ENCODE measurements around the gene CBX6.

DNA sequence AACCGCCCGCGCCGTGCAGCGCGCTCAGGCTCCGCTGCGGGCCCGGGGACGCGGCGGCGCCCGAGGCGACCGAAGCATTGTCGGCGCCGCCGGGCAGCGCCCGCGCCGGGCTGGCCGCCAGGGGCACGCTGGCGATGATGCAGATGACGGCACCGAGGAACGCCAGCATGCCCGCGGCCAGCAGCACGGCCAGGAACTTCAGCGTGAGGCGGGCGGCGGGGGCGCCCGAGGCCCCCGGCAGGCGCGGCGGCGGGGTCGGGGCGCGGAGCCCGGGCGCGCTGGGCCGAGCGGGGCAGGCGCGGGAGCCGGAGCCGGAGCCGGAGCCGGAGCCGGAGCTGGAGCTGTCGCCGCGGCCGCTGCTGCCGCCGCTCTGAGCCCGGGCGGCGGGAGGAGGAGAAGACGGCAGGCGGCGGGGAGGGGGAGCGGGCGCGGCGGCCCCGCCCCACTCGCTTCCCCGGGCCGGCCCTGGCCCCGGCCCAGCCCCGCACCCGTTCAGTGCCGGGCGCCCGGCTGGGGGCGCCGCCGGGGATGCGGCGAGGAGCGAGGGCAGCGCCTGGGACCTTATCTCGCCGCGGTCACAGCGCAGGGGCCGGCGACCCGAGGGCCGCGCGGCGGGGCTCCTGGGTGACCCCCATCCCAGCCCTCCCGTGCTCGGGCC is 28.2 kb downstream of the CBX6 start, which contains the start of gene NPTXR:
- TF ChIP-seq, protein P1, sequence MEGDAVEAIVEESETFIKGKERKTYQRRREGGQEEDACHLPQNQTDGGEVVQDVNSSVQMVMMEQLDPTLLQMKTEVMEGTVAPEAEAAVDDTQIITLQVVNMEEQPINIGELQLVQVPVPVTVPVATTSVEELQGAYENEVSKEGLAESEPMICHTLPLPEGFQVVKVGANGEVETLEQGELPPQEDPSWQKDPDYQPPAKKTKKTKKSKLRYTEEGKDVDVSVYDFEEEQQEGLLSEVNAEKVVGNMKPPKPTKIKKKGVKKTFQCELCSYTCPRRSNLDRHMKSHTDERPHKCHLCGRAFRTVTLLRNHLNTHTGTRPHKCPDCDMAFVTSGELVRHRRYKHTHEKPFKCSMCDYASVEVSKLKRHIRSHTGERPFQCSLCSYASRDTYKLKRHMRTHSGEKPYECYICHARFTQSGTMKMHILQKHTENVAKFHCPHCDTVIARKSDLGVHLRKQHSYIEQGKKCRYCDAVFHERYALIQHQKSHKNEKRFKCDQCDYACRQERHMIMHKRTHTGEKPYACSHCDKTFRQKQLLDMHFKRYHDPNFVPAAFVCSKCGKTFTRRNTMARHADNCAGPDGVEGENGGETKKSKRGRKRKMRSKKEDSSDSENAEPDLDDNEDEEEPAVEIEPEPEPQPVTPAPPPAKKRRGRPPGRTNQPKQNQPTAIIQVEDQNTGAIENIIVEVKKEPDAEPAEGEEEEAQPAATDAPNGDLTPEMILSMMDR (IDR thresholded peaks at IDR 0.05) = no peak; the same call in 1 of the 2 replicates
- TF ChIP-seq SIN3A (IDR thresholded peaks at IDR 0.05; ENCODE audit: borderline replicate concordance, insufficient read depth, low read depth, low read length) (no peak), POLR2AphosphoS5 (IDR thresholded peaks at IDR 0.05; ENCODE audit: low read depth, low read length) (no peak), TCF7L2 (IDR thresholded peaks at IDR 0.05; ENCODE audit: low read depth, low read length) (no peak)
- TF ChIP-seq, protein P2, sequence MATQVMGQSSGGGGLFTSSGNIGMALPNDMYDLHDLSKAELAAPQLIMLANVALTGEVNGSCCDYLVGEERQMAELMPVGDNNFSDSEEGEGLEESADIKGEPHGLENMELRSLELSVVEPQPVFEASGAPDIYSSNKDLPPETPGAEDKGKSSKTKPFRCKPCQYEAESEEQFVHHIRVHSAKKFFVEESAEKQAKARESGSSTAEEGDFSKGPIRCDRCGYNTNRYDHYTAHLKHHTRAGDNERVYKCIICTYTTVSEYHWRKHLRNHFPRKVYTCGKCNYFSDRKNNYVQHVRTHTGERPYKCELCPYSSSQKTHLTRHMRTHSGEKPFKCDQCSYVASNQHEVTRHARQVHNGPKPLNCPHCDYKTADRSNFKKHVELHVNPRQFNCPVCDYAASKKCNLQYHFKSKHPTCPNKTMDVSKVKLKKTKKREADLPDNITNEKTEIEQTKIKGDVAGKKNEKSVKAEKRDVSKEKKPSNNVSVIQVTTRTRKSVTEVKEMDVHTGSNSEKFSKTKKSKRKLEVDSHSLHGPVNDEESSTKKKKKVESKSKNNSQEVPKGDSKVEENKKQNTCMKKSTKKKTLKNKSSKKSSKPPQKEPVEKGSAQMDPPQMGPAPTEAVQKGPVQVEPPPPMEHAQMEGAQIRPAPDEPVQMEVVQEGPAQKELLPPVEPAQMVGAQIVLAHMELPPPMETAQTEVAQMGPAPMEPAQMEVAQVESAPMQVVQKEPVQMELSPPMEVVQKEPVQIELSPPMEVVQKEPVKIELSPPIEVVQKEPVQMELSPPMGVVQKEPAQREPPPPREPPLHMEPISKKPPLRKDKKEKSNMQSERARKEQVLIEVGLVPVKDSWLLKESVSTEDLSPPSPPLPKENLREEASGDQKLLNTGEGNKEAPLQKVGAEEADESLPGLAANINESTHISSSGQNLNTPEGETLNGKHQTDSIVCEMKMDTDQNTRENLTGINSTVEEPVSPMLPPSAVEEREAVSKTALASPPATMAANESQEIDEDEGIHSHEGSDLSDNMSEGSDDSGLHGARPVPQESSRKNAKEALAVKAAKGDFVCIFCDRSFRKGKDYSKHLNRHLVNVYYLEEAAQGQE (IDR thresholded peaks at IDR 0.05; ENCODE audit: insufficient read depth in 1 of 2, low read depth in 2 of 2, low read length in 1 of 2) = no peak
